AG10803 (cell line): ENCODE results near the gene PLA2G2C.

Source experiments
- DNase-seq: peaks from one replicate; pipeline ENCODE4 v3.0.0; 2010; ENCODE audit warnings: low read depth
- H3K4me3 ChIP-seq: 2 replicates; pipeline ENCODE4 v1.5.1; 2011; ENCODE audit warnings: mild to moderate bottlenecking, low read length, control low read depth
- TF ChIP-seq, protein P1 (sequence below): conservative IDR thresholded peaks from 2 replicates; pipeline ENCODE4 v1.5.1; 2011; ENCODE audit warnings: mild to moderate bottlenecking, low read length, control low read depth, inconsistent platforms

The PLA2G2C gene

DNA sequence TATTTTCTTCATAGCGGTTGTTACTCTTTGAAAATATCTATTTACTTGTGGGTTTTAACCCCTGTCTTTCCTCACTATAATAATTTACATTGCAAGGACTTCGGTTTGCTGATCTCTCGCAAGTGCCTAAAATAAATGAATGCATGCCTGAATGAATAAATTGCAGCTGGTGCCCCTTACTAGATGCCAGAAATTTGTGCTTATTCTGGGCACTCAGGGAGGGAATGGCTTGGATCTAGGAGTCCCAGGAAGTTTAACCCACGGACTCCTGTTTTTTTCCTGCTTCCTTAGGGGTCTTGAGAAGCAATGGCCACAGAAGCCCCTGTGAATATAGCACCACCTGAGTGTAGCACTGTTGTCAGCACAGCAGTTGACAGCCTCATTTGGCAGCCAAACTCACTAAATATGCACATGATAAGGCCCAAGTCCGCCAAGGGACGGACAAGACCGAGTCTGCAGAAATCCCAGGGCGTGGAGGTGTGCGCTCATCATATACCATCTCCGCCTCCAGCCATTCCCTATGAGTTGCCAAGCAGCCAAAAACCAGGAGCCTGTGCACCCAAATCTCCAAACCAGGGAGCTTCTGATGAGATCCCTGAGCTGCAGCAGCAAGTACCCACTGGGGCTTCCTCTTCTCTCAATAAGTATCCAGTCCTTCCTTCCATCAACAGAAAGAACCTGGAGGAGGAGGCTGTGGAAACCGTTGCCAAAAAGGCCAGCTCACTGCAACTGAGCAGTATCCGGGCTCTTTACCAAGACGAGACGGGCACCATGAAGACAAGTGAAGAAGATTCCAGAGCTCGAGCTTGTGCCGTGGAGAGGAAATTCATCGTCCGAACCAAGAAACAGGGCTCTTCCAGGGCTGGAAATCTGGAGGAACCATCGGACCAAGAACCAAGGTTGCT, 4.2 kb upstream of the PLA2G2C start:
- DNase-seq: no peak
- no peak overlapping the region for H3K4me3 ChIP-seq
- TF ChIP-seq, protein P1, sequence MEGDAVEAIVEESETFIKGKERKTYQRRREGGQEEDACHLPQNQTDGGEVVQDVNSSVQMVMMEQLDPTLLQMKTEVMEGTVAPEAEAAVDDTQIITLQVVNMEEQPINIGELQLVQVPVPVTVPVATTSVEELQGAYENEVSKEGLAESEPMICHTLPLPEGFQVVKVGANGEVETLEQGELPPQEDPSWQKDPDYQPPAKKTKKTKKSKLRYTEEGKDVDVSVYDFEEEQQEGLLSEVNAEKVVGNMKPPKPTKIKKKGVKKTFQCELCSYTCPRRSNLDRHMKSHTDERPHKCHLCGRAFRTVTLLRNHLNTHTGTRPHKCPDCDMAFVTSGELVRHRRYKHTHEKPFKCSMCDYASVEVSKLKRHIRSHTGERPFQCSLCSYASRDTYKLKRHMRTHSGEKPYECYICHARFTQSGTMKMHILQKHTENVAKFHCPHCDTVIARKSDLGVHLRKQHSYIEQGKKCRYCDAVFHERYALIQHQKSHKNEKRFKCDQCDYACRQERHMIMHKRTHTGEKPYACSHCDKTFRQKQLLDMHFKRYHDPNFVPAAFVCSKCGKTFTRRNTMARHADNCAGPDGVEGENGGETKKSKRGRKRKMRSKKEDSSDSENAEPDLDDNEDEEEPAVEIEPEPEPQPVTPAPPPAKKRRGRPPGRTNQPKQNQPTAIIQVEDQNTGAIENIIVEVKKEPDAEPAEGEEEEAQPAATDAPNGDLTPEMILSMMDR: no peak

DNA sequence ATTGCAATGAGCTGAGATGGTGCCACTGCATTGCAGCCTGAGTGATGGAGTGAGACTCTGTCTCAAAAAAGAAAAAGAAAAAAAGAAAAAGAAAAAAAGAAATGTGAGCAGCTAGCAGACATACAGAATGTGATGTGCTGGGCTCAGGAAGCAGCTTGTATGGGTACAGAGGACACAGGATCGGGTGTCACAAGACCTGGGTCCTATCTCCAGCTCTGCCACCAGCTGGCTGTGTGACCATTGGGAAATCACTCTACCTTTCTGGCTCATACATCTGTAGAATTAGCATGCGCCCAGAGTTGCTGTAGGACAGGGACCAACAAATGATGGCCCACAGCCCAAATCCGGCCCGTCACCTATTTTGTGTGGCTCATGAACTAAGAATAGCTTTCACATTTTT, 3.3 kb upstream of the PLA2G2C start:
- H3K4me3 ChIP-seq: no peak overlapping the region
- TF ChIP-seq, protein P1: no peak
- DNase-seq: no peak

DNA sequence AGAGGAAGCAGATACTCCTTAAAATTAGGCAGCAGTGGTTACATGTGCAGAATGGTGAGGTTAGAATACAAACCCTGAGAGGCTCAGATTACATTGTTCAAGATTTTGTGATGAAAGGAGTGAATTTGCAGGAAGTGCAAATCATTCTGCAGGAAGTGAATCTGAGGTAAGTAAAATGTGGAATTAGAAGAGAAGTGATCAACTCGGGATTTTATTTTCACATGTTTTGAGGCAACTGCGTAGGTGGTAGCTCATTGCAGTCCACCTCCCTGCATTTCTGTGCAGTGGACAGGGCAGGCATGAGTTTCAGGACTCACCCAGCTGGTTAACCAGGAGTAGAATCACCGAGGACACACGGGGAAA, 2.1 kb upstream of the PLA2G2C start:
- no peak overlapping the region for H3K4me3 ChIP-seq
- no peak for DNase-seq
- TF ChIP-seq, protein P1: no peak

DNA sequence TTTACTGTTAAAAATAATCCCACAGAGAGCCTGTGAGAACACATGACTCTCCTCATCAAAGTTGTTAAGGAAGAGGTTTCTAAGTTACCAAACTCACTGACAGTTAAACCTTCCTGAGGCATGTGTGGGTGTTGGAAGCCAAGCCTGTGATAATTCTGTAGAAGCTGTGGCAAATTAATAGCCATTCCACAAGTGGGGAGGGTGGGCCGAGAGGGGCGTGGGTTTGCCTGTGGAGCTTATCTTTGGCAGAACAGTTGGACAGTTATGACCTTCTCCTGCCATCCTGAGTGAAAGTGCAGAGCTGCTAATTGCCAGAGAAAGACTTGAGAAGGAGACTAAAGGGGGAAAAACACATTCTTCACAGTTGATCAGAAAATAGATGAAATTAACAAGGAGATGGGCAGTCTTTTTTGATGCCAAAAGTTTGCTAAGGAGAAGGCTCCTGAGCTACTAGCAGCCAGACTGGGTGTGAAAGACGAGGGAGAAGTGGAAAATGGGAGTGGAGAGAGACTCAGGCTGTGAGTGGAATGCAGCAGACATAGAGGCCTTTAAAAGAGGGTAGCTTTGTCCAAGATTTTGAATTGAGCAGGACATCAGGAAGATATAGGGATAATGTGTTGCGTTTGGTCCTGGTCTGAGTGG, 1.6 kb upstream of the PLA2G2C start:
- no peak overlapping the region for H3K4me3 ChIP-seq
- TF ChIP-seq, protein P1: no peak
- no peak for DNase-seq

DNA sequence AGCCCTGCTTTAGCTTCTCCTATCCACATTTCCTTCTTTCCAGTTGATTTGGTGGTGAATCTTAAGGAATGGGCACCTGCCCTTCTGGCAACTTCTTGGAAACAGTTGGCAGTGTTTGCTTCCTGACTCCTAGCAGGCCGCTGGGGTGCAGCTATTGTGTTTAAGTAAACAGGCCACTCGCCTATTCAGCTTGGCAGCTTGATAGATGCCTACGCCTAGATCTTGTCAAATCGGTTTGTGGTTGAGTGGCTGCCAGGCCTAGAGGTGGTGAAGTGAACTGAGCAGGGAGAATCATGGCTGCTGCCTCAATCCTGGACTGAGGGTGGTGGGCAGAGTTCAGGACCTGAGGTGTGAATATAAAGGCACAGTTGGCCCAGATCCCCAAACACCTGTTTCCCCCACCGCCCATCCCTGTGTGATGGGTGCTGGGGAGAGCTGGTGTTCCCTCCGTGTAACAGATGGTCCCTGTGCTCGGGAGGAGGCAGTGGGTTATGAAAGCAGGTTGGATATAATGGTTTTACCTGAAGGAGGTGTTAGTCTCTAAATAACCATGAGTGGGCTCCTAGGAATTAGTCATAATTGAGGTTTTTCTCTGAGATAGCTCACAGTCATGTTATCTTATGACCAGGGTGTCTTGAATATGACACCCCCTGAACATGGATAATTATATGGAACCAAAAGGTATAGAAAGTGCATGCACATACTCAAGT, 940 bp upstream of the PLA2G2C start:
- H3K4me3 ChIP-seq: no peak overlapping the region
- no peak for DNase-seq
- TF ChIP-seq, protein P1: no peak

DNA sequence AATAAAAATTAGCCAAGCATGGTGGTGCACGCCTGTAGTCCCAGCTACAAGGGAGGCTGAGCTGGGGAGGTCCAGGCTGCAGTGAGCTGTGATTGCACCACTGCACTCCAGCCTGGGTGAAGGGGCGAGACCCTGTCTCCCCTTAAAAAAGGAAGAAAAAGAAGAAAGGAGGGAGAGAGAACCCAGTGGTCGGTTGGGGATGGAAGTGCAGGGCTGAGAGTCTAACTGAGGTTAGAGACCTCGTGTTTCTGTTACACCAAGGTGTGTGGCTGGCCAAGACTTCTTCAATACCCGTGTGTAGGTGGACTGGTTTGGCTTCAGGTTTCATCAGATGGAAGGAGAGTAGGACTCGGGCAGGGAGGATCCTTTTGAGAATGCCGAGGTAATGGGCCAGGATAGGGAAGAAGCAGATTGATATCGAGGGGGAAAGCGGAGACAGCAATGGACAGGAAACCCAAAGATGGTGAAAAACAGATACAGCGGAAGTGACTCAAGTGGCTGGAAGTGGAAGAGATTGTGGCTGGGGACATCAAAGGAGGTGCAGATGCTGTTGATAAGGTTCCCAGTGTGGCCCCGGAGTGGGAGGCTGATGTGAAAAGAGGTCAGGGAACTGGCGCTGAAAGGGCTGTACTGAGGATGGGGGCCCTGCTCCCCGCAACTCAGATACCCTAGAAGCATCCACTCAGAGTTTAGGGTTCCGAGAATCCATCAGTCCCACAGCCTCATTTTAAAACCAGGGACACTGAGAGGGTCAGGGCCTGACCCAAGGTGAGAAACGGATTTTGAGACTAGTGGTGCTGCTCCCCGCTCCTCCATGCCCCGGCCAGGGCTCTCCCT, 1.1 kb downstream of the PLA2G2C start:
- no peak for DNase-seq
- no peak overlapping the region for H3K4me3 ChIP-seq

More for the DNA sequence above, 1.1 kb downstream of the PLA2G2C start:
- TF ChIP-seq, protein P1: no peak
